ENCODE results near the gene MBD3L5.
A peak's percentile ranks its signal among the peaks of the same experiment; 100 is the strongest.
"Not testable (repeated sequence)": the region's sequence is repeated elsewhere in the genome, so short reads cannot be mapped to it uniquely, and the experiment has no call there.

Gene MBD3L5

GRCh38 chr19:7030278-7030677 lies at the start of gene MBD3L5:
Gene MBD3L5, plus strand, starts transcription at chr19:7030578. Its CDS starts 34 bp downstream, at chr19:7030612.
- not testable (repeated sequence) for DNase-seq (ENCODE audit: low read depth)

GRCh38 chr19:6983448-6983847 lies 46.9 kb upstream of the MBD3L5 start:
- no peak for DNase-seq (ENCODE audit: low read depth)

DNA sequence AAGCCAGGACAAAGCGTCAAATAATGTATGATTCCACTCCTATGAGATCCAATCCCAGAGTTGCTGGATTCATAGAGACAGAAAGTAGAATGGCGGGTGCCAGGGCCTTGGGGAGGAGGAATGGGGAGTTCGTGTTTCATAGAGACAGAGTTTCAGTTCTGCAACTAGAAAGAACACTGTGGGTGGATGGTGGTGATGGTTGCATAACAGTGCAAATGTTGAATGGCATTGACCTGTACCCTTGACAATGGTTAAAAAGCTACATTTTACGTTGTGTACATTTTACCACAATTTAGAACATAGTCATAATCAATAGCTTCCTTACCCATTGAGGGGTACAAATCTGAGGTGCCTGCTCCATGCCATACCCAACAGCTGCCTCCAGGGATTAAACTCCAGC lies 42.5 kb upstream of the MBD3L5 start:
- no peak for DNase-seq (ENCODE audit: low read depth)

- DNase-seq (ENCODE audit: low read depth), result no peak
Measured at GRCh38 chr19:6988257-6988656, 42.1 kb upstream of the MBD3L5 start.

DNA sequence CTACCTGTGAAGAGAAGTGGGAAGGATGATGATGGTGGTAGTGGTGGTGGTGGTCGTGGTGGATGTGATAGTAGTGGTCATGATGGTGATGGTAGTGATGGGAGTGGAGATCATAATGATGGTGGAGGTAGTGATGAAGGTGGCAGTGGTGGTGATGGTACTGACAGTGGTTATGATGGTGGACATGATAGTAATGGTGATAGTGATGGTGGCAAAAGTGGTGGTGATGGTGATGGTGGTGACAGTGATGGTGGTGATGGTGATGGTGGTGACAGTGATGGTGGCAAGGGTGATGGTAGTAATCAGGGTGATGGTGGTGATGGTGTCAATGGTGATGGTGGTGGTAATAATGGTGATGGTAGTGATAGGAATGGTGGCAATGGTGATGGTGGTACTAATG lies 35.3 kb upstream of the MBD3L5 start:
- no peak for DNase-seq (ENCODE audit: low read depth)

DNA sequence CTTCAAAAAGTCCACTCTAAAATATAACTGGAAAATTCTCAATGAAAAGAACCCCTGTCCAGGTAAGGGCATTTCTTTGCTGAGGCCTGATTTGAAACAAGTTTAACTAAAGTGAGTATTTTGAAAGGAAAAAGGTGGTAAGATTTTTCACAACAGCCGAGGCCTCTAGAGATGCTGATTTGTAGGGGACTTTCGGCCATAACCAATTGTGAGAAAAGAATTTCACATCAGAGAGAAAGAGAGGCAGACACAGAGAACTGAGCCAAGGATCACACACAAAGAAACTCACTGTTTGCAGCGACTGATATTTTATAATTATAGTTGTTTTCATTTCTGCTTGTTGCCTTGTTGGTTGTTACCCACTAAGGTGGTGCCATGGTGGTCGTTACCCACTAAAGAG lies 33.6 kb upstream of the MBD3L5 start:
- DNase-seq (ENCODE audit: low read depth), result no peak

GRCh38 chr19:6997679-6998445 lies 32.5 kb upstream of the MBD3L5 start:
- no peak for DNase-seq (ENCODE audit: low read depth)

- no peak for DNase-seq (ENCODE audit: low read depth)
Measured at GRCh38 chr19:6999933-7000332, 30.4 kb upstream of the MBD3L5 start.

- no peak for DNase-seq (ENCODE audit: low read depth)
Measured at GRCh38 chr19:7000333-7000732, 30.0 kb upstream of the MBD3L5 start.

- no peak for DNase-seq (ENCODE audit: low read depth)
Measured at GRCh38 chr19:7000816-7001215, 29.6 kb upstream of the MBD3L5 start.

DNA sequence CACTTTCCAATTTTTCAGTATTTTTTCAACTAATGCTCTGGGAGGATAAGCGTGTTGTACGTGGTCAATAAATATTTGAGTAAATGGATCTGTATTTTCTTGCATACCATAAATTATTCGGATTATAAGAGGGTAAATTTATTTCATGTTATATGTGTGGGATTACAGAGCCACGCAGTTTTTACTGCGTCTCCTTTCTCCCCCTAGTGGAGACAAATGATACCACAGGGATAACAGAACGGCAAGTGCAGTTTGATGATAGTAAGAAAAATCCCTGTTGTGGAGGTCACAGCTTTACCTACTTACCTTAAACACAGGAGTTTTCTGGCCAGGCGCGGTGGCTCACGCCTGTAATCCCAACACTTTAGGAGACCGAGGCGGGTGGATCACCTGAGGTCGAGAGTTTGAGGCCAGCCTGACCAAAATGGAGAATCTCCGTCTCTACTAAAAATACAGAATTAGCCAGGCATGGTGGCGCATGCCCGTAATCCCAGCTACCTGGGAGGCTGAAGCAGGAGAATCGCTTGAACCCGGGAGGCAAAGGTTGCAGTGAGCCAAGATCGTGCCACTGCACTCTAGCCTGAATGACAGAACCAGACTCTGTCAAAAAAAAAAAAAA lies 26.0 kb upstream of the MBD3L5 start:
- DNase-seq (ENCODE audit: low read depth), result no peak

- DNase-seq (ENCODE audit: low read depth), result no peak
Measured at GRCh38 chr19:7006135-7006704, 24.2 kb upstream of the MBD3L5 start.

- DNase-seq (ENCODE audit: low read depth), result no peak
Measured at GRCh38 chr19:7007859-7008258, 22.5 kb upstream of the MBD3L5 start.

DNA sequence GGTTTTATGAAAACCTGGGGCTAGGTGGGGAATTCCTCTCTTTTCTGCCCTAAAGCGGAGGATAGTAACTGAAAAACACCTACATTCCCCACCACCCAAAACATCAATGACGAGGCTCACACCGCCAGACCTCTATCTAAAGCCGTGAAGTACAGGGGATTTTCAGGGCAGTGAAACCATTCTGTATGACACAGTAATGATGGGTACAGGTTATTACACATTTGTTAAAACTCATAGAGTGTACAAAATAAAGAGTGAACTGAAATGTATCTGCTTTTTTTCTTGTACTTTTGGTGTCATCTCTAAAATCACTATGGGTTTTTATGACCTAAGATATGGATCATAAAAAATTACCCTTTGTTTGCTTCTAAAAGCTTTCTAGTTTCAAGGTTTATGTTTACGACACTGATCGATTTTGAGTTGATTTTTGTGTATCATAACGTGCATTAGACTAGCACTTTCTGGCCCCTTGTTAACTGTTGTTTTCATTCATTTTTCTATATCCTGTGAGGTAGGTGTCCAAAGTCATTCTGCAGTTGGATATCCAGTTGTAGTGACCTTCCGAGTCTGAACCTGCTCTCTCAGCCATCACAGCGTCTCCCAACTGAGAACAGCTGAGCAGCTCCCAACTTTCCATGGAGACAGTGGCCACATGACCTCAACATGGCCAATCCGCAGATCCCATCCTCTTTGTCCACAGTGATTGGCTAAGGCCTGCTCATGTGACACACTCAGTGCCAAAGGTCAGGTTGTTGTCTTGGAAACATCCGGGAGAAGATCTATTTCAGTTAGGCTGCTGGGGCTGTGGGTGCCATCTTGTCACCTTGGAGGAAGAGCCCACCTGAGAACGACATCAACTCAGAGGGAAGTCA lies 19.4 kb upstream of the MBD3L5 start:
- peak; percentile 18 for DNase-seq (ENCODE audit: low read depth)

- no peak for DNase-seq (ENCODE audit: low read depth)
Measured at GRCh38 chr19:7013678-7014077, 16.7 kb upstream of the MBD3L5 start.

DNA sequence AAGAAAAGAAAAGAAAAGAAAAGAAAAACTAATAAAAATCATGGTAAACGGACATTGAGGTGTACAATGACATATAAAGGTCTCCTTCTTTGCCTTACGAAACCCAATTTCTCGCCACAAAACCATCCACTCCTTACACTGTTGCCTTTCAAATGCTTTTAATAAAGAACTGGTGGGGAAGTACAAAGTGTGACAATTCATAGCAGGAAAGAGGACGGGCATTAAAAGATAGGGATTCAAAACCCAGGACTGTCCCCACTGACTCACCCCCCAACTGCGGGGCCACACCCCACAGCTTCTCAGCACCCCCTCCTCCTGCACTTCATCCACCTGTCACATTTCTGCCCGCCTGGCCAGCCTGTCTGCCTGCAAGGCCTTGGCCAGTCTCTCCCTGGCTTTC lies 11.6 kb upstream of the MBD3L5 start:
- DNase-seq (ENCODE audit: low read depth), result no peak

DNA sequence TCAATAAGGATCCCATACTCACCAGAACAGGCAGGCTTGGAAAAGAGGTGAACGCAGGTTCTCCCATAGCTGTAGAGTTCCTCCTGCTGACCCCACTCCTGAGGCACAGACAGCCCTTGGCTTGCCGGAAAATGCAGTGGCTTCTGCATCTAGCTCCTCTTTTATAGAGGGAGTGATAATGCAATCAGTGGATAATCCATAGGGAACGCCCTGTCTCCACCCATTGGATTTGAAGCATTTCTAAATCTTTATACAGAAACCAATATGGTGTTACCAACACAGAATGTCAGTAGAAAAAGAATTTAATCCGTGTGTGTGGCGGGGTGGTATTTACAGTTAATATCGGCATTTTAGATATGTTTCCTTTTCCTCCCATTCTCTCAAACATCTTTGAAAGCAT lies 9.0 kb upstream of the MBD3L5 start, which contains the start of gene MBD3L2B:
Gene MBD3L2B (minus strand): TSS at position 101 of the 400 bp plus-strand sequence. CDS start 34 bp downstream, at position 67.
- DNase-seq (ENCODE audit: low read depth), result not testable (repeated sequence)

DNA sequence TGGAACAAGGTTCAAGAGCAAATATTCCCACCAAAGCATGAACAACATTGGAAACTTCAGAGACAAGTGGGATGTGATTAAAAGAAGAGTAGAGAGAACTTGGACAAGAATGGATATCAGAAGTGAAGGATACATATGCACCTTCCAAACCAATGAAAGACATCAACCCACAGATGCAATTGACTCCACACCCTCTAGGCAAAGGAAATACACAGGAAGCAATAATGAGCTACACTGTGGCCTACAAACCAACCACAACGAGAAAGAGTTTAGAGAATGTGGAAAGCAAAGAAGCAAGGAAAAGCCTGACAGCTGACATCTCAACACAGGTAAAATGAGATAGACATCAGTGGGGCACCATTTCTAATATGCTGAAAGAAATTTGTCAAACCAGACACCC lies 1.6 kb upstream of the MBD3L5 start:
- DNase-seq (ENCODE audit: low read depth), result not testable (repeated sequence)

GRCh38 chr19:7040079-7040478 lies 9.7 kb downstream of the MBD3L5 start, which contains the start of gene MBD3L4:
Gene MBD3L4, minus strand, starts transcription at chr19:7040179. Its CDS starts 35 bp downstream, at chr19:7040144.
- not testable (repeated sequence) for DNase-seq (ENCODE audit: low read depth)

DNA sequence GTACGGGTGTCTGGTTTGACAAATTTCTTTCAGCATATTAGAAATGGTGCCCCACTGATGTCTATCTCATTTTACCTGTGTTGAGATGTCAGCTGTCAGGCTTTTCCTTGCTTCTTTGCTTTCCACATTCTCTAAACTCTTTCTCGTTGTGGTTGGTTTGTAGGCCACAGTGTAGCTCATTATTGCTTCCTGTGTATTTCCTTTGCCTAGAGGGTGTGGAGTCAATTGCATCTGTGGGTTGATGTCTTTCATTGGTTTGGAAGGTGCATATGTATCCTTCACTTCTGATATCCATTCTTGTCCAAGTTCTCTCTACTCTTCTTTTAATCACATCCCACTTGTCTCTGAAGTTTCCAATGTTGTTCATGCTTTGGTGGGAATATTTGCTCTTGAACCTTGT lies 11.2 kb downstream of the MBD3L5 start:
- not testable (repeated sequence) for DNase-seq (ENCODE audit: low read depth)

GRCh38 chr19:7049021-7049420 lies 18.6 kb downstream of the MBD3L5 start, which contains the start of gene MBD3L2:
Gene MBD3L2, plus strand, starts transcription at chr19:7049321. Its CDS starts 53 bp downstream, at chr19:7049374.
- not testable (repeated sequence) for DNase-seq (ENCODE audit: low read depth)

GRCh38 chr19:7051421-7051820 lies 21.0 kb downstream of the MBD3L5 start:
- not testable (repeated sequence) for DNase-seq (ENCODE audit: low read depth)
